ENCODE data around the gene CREB5. TPM values are rescaled to one million over a fixed set of nuclear protein-coding genes. Genes with fewer than 3 reads are reported as not detected.

The CREB5 gene
- total and polyA plus RNA-seq, 9 donors: 0.71 to 15.0 (median 2.7) TPM

GRCh38 chr7:28668085-28668484 is 255.8 kb downstream of the CREB5 start:
- H3K27ac ChIP-seq: no peak overlapping the region
- H3K27me3 ChIP-seq: no peaks in the 10 kb centered on the region
- WGBS, 3 donors: 81 to 88% (median 84%) methylated on average over 2 of the region's 2 CpGs
- H3K4me3 ChIP-seq: no peak overlapping the region
- DNase-seq: no peak
- intact Hi-C loops (cut with DNase I): no loop called here
- no peaks in the 10 kb centered on the region for H3K4me1 ChIP-seq (ENCODE audit: insufficient read depth)
- no peaks in the 10 kb centered on the region for H3K36me3 ChIP-seq
- TF ChIP-seq POLR2A (IDR thresholded peaks at IDR 0.05) (no peak), CTCF (IDR thresholded peaks at IDR 0.05) (no peak), EP300 (IDR thresholded peaks at IDR 0.05) (no peak)
- H3K9me3 ChIP-seq: no peaks in the 10 kb centered on the region

- no peaks in the 10 kb centered on the region for H3K4me1 ChIP-seq (ENCODE audit: insufficient read depth)
- H3K36me3 ChIP-seq: no peaks in the 10 kb centered on the region
- H3K27ac ChIP-seq: no peak overlapping the region
- H3K4me3 ChIP-seq: no peak overlapping the region
- TF ChIP-seq CTCF (IDR thresholded peaks at IDR 0.05) (no peak), EP300 (IDR thresholded peaks at IDR 0.05) (no peak), POLR2A (IDR thresholded peaks at IDR 0.05) (no peak)
- 43 to 62% (median 46%) methylated on average over 4 of the region's 4 CpGs for WGBS, 3 donors
- no peaks in the 10 kb centered on the region for H3K27me3 ChIP-seq
- no peaks in the 10 kb centered on the region for H3K9me3 ChIP-seq
- intact Hi-C loops (cut with DNase I): no loop called here
- no peak for DNase-seq
Measured at GRCh38 chr7:28669330-28669729, 257.0 kb downstream of the CREB5 start.

GRCh38 chr7:28671526-28671925 is 259.2 kb downstream of the CREB5 start:
- no peaks in the 10 kb centered on the region for H3K9me3 ChIP-seq
- no peak overlapping the region for H3K27ac ChIP-seq
- TF ChIP-seq POLR2A (IDR thresholded peaks at IDR 0.05) (no peak), EP300 (IDR thresholded peaks at IDR 0.05) (no peak), CTCF (IDR thresholded peaks at IDR 0.05) (no peak)
- WGBS, 3 donors: 80 to 88% (median 87%) methylated on average over 4 of the region's 4 CpGs
- H3K4me1 ChIP-seq (ENCODE audit: insufficient read depth): no peaks in the 10 kb centered on the region
- no peak overlapping the region for H3K4me3 ChIP-seq
- no peaks in the 10 kb centered on the region for H3K36me3 ChIP-seq
- no peaks in the 10 kb centered on the region for H3K27me3 ChIP-seq
- no peak for DNase-seq
- intact Hi-C loops (cut with DNase I): no loop called here

- Histone ChIP-seq H3K4me1 (ENCODE audit: insufficient read depth) (no peaks in the 10 kb centered on the region), H3K27ac (no peak overlapping the region), H3K9me3 (no peaks in the 10 kb centered on the region), H3K4me3 (no peak overlapping the region), H3K36me3 (no peaks in the 10 kb centered on the region), H3K27me3 (no peaks in the 10 kb centered on the region)
- no peak for DNase-seq
- intact Hi-C loops (cut with DNase I): no loop called here
- 48 to 57% (median 50%) methylated on average over 3 of the region's 3 CpGs for WGBS, 3 donors
- TF ChIP-seq POLR2A (IDR thresholded peaks at IDR 0.05) (no peak), EP300 (IDR thresholded peaks at IDR 0.05) (no peak), CTCF (IDR thresholded peaks at IDR 0.05) (no peak)
Measured at GRCh38 chr7:28672397-28672797, 260.1 kb downstream of the CREB5 start.

Data from ovary (tissue), 9 donors.